ENCODE data around the gene MOGAT1. TPM values are rescaled to one million over a fixed set of nuclear protein-coding genes. Genes with fewer than 3 reads are reported as not detected.

The MOGAT1 gene
- total and polyA plus RNA-seq, 2 of the 13 experiments (the other 11 are each of a cell fraction or from before 2014, with no cell fraction given) = 0.98 to 4.3 TPM

- H3K4me2 ChIP-seq (ENCODE audit: low read depth, low read length) = no peak overlapping the region
- H2AFZ ChIP-seq (ENCODE audit: low read length) = no peak overlapping the region
- ChIA-PET POLR2A (no interaction called here), CTCF (ENCODE audit: low intra/inter-chr PET ratio, low total read pairs) (no interaction called here)
- H3K79me2 ChIP-seq (ENCODE audit: insufficient read depth, low read length) = no peaks in the 10 kb centered on the region
- 97% methylated on average over 5 of the region's 5 CpGs for WGBS (ENCODE audit: low lambda C conversion rate)
- BruUV-seq (replicated peaks) = no TSS peak
- ATAC-seq (no peak), DNase-seq (ENCODE audit: low spot score) (no peak), FAIRE-seq (no peak)
- H4K20me1 ChIP-seq (ENCODE audit: insufficient read depth, low read length) = no peaks in the 10 kb centered on the region
- in situ Hi-C loops (cut with HindIII; ENCODE audit: extremely low pct_ligation_motif_present, low pct_unique_long_range_greater_than_20kb) = no loop called here
- intact Hi-C loops (cut with micrococcal nuclease; ENCODE audit: unreplicated experiment) = no loop called here
- H3K4me1 ChIP-seq (ENCODE audit: insufficient read depth, low read length) = no peaks in the 10 kb centered on the region
- no peak overlapping the region for H3K27ac ChIP-seq (ENCODE audit: extremely low read length, insufficient read depth, low read length)
- peaks cover 17 to 80% of the 10 kb centered on the region in 2 experiments for H3K36me3 ChIP-seq (replicated peaks in 1 of 2; ENCODE audit: control insufficient read depth in 1 of 2, insufficient read depth in 2 of 2, low read length in 2 of 2)
- TF ChIP-seq ZNF510 (CRISPR knock-in tag; IDR thresholded peaks at IDR 0.05; ENCODE audit: low read depth) (no peak), HINFP (CRISPR knock-in tag; IDR thresholded peaks at IDR 0.05; ENCODE audit: low read depth) (no peak), NFIC (IDR thresholded peaks at IDR 0.05; ENCODE audit: low read length) (no peak), SNRNP70 (IDR thresholded peaks at IDR 0.05; ENCODE audit: low read depth, low read length) (no peak), ZBTB20 (CRISPR knock-in tag; IDR thresholded peaks at IDR 0.05; ENCODE audit: borderline replicate concordance, low read depth) (no peak)
- H3K27me3 ChIP-seq (ENCODE audit: control insufficient read depth in 1 of 2, insufficient read depth in 2 of 2, low read length in 2 of 2) = no peaks in the 10 kb centered on the region
- no peak overlapping the region for H3K4me3 ChIP-seq (replicated peaks in 1 of 3; ENCODE audit: insufficient read depth in 1 of 3, low read depth in 2 of 3, low read length in 3 of 3)
- no peak overlapping the region for H3K9ac ChIP-seq (ENCODE audit: insufficient read depth, low read depth, low read length)
- H3K9me3 ChIP-seq (ENCODE audit: low read length) = no peaks in the 10 kb centered on the region
Measured at GRCh38 chr2:222627764-222628163, 43.7 kb upstream of the MOGAT1 start.

- intact Hi-C loops (cut with micrococcal nuclease; ENCODE audit: unreplicated experiment) = no loop called here
- ATAC-seq = no peak
- Histone ChIP-seq H3K4me2 (ENCODE audit: low read depth, low read length) (no peak overlapping the region), H3K27me3 (ENCODE audit: control insufficient read depth in 1 of 2, insufficient read depth in 2 of 2, low read length in 2 of 2) (no peaks in the 10 kb centered on the region), H3K79me2 (ENCODE audit: insufficient read depth, low read length) (no peaks in the 10 kb centered on the region), H3K4me1 (ENCODE audit: insufficient read depth, low read length) (no peaks in the 10 kb centered on the region), H3K9ac (ENCODE audit: insufficient read depth, low read depth, low read length) (no peak overlapping the region), H3K36me3 (replicated peaks in 1 of 2; ENCODE audit: control insufficient read depth in 1 of 2, insufficient read depth in 2 of 2, low read length in 2 of 2) (peaks cover 27 to 69% of the 10 kb centered on the region in 2 experiments), H3K27ac (ENCODE audit: extremely low read length, insufficient read depth, low read length) (no peak overlapping the region), H4K20me1 (ENCODE audit: insufficient read depth, low read length) (no peaks in the 10 kb centered on the region), H3K9me3 (ENCODE audit: low read length) (no peaks in the 10 kb centered on the region), H3K4me3 (replicated peaks in 1 of 3; ENCODE audit: insufficient read depth in 1 of 3, low read depth in 2 of 3, low read length in 3 of 3) (no peak overlapping the region), H2AFZ (ENCODE audit: low read length) (no peak overlapping the region)
- ChIA-PET POLR2A (no interaction called here), CTCF (ENCODE audit: low intra/inter-chr PET ratio, low total read pairs) (no interaction called here)
- no TSS peak for BruUV-seq (replicated peaks)
- DNase-seq (ENCODE audit: low spot score) = no peak
- WGBS (ENCODE audit: low lambda C conversion rate) = 92% methylated on average over 1 of the region's 1 CpG
- in situ Hi-C loops (cut with HindIII; ENCODE audit: extremely low pct_ligation_motif_present, low pct_unique_long_range_greater_than_20kb) = no loop called here
- FAIRE-seq = no peak
- TF ChIP-seq MED1 (CRISPR knock-in tag; IDR thresholded peaks at IDR 0.05) (no peak), RFX1 (IDR thresholded peaks at IDR 0.05) (no peak), ISX (CRISPR knock-in tag; conservative IDR thresholded peaks at IDR 0.05) (no peak), ISL2 (CRISPR knock-in tag; IDR thresholded peaks at IDR 0.05) (no peak), ARNTL (CRISPR knock-in tag; IDR thresholded peaks at IDR 0.05) (no peak), ZNF160 (CRISPR knock-in tag; IDR thresholded peaks at IDR 0.05) (no peak), CREB1 (IDR thresholded peaks at IDR 0.05) (no peak), CREB1 (CRISPR knock-in tag; IDR thresholded peaks at IDR 0.05) (no peak), ZNF17 (CRISPR knock-in tag; IDR thresholded peaks at IDR 0.05) (no peak), HMG20B (CRISPR knock-in tag; conservative IDR thresholded peaks at IDR 0.05) (no peak), NFIB (CRISPR knock-in tag; IDR thresholded peaks at IDR 0.05; ENCODE audit: borderline replicate concordance) (no peak)
Measured at GRCh38 chr2:222635295-222635694, 36.2 kb upstream of the MOGAT1 start.

Measured in HepG2 (cell line).